ENCODE data around the gene SOX30.

DNA sequence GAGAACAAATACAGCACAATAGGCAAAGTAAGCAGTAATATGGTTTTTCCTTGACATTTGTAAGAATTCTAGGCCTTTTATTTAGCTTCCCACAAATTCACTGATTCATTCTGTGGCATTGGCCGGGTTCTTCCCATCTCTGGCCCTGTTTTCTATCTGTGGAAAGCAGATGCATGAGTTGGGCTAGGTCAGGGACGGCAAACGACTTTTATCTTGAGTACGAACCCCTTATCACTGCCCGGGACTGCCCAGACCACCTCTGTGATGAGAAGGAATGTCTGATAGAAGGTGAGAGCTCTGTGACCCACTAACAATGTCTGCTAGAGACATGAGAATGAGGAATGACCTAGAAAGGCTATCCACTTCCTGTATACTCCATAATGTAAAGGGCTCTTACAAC, 41.2 kb downstream of the SOX30 start:
- TF ChIP-seq CTCF (IDR thresholded peaks at IDR 0.05; ENCODE audit: low read depth, low read length, missing input control) (no peak), RXRA (IDR thresholded peaks at IDR 0.05) (no peak), RAD21 (IDR thresholded peaks at IDR 0.05) (no peak)

Measured in liver (tissue), 3 donors.